HL-60 (cell line): ENCODE measurements around the gene PCDH1.

Experiments
- CTCF ChIP-seq: IDR thresholded peaks from one replicate; pipeline ENCODE4 v1.5.1; 2011; ENCODE audit warnings: low read length, control low read depth, inconsistent platforms; ENCODE audit not compliant: insufficient read depth
- GABPA ChIP-seq: IDR thresholded peaks from 2 replicates; pipeline ENCODE4 v1.6.1; 2012; ENCODE audit warnings: low read depth
- POLR2AphosphoS5 ChIP-seq: IDR thresholded peaks from 2 replicates; pipeline ENCODE4 v1.6.1; 2012; ENCODE audit warnings: low read depth
- SPI1 ChIP-seq: IDR thresholded peaks from 2 replicates; pipeline ENCODE4 v1.6.1; 2012; ENCODE audit warnings: low read depth, mild to moderate bottlenecking, borderline replicate concordance
- TF ChIP-seq, protein P1 (sequence below): IDR thresholded peaks from 2 replicates; pipeline ENCODE4 v1.6.1; 2012; ENCODE audit warnings: low read depth; ENCODE audit not compliant: insufficient replicate concordance

DNA sequence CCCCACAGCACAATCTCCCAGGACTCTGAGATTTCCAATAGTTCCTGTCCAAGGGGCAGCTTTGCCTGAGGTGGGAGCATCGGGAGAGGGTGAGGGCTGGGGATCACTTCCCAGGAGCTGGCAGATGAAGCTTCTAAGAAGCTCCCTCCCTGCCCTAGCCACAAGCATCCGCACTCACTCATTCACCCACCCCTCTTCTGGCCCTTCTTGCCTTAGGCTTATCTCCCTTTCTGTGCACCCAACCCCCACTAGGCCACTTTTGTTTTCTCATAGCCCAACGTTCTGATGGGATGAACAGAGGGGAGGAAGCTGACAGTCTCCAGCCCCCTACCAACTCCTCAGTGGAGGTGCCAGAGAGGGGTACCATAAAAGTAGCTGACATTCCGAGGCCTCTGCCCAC, 3.7 kb upstream of the PCDH1 start:
- TF ChIP-seq CTCF (no peak), POLR2AphosphoS5 (no peak), GABPA (no peak), SPI1 (no peak)
- TF ChIP-seq, protein P1, sequence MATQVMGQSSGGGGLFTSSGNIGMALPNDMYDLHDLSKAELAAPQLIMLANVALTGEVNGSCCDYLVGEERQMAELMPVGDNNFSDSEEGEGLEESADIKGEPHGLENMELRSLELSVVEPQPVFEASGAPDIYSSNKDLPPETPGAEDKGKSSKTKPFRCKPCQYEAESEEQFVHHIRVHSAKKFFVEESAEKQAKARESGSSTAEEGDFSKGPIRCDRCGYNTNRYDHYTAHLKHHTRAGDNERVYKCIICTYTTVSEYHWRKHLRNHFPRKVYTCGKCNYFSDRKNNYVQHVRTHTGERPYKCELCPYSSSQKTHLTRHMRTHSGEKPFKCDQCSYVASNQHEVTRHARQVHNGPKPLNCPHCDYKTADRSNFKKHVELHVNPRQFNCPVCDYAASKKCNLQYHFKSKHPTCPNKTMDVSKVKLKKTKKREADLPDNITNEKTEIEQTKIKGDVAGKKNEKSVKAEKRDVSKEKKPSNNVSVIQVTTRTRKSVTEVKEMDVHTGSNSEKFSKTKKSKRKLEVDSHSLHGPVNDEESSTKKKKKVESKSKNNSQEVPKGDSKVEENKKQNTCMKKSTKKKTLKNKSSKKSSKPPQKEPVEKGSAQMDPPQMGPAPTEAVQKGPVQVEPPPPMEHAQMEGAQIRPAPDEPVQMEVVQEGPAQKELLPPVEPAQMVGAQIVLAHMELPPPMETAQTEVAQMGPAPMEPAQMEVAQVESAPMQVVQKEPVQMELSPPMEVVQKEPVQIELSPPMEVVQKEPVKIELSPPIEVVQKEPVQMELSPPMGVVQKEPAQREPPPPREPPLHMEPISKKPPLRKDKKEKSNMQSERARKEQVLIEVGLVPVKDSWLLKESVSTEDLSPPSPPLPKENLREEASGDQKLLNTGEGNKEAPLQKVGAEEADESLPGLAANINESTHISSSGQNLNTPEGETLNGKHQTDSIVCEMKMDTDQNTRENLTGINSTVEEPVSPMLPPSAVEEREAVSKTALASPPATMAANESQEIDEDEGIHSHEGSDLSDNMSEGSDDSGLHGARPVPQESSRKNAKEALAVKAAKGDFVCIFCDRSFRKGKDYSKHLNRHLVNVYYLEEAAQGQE: no peak
